Measurements from ENCODE around the gene C6orf141.

Gene C6orf141

DNA sequence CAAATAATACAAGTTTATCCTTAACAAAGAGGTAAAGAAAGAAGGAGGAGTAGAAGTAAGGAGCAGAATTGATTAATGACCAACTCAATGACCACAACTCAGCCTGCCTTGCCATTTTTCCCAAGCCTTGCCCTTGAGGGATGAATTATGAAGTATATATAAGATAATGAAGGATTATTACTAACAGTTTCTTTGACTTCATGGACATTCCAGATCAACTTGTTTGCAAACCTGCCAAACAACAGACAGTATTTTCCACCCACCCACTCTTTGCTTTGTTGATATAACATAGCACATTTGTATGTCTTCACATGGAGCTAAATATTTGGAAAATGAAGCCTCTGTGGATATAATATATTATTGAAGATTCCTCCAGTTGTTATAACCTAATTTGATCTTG is 9.9 kb upstream of the C6orf141 start:
- no peak for DNase-seq

DNA sequence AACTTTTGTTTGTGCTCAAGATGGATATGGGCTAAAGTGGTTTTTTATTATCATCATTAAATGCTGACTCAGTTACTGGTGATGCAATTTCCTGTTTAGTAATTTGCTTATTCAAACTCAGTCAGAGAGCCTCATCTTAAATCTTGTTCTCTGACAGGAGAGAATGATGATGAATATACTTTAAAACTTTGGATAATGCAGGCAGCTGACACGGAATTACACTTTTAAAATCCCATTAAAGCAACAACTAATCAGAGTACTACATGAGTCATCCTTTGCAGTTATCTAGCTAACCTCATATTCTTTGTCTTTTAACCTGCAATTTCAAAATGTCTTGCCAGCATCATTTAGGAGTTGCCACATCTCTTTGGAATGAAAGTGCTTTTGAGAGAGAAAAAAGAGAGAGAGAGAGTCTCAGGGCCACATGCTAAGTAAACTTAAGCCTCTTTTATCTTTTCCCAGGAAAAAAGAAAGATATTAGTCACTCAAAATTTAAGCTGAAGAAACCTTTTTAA is 9.2 kb upstream of the C6orf141 start:
- no peak for DNase-seq

DNA sequence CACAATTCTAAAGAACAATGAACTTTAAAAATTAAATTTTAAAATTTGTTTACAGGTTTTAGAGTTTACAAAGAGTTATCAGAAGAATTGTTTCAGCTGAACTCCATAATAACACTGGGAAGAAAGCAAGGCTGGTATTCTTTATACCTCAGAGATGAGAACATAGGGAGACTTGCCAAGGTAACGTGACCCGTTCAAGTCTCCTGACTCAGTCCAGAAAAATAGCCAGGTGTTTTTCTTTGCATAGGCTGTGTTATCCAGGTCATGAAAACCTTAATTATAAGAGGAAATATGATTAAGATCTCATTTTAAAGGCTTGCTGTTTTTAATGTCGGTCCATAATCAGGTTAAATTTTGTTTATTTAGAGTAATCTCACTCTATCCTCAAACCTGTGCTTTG is 8.5 kb upstream of the C6orf141 start:
- no peak for DNase-seq

DNA sequence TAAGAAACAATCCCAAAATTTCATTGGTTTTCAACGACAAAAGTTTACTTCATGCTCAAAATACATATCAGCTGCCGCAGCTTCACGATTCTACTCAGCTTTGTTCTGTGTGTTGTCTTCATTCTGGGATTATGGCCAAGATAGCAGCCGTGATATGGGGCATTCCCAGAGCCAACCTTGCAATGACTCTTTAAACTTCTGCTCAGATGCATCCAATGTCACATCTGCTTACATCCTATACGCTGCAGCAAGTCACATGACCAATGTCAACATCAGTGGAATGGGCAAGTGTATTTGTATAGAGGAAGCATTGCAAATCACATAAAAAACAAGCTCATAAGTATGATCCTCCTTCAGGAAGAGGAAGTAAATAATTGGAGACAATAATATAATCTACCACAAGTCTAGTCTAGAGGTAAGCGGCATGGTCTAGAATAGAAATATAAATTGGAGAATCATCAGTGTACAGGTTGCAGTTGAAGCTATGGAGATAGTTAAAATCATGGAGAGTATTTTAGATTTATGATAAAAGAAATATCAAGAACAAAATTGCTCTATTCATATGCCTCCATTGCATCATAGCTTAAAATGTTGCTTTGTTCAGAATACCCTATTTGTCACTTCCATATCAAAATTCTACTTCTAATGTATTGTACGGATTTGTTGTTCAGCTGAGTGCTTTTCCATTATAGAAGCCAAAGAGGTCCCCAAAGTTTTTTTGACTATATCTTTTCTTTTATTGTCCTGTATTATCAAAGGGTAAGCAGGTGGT is 7.2 kb upstream of the C6orf141 start:
- no peak for DNase-seq

DNA sequence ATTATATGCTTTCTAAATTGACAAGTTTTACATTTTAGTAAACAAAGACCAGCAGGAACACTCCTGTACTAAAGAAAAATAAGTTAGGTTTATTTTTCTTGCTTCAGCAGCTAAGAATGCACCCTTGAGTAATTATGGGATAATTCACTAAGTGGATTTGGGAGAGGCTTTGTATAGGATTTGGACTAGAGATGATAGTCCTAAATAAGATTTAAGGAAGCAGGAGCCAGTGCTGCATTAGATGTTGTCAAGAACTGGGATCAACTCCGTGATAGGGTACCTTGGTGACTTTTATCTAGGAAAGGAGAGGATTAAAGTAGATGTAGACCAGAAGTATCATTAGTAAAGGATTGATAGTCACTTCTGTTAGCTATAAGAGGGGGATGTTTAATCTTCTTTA is 4.1 kb upstream of the C6orf141 start:
- DNase-seq: no peak

DNA sequence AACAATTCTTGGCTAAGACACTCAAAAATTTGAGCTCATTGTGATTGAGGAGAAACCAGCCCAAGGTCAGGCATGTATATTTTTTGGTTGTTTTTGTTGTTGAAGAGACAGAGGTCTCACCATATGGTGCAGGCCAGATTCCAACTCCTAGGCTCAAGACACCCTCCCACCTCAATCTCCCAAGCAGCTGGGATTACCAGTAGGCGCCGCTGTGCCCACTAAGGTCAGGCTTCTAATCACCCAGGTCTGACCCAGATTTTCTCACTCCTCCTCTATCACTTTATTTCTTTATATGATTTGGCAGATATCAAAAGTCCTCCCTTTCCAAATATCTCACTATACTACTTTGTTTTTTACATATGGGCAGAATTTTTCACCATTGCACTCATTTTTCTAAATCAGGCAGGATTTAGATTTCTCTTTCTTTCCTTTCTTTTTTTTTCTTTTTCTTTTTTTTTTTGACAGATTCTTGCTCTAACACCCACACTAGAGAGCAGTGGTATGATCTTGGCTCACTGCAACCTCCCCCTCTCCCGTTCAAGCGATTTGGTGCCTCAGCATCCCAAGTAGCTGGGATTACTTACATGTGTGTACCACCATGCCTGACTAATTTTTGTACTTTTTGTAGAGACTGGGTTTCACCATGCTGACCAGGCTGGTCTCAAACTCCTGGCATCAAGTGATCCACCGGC is 1.7 kb upstream of the C6orf141 start:
- no peak for DNase-seq

DNA sequence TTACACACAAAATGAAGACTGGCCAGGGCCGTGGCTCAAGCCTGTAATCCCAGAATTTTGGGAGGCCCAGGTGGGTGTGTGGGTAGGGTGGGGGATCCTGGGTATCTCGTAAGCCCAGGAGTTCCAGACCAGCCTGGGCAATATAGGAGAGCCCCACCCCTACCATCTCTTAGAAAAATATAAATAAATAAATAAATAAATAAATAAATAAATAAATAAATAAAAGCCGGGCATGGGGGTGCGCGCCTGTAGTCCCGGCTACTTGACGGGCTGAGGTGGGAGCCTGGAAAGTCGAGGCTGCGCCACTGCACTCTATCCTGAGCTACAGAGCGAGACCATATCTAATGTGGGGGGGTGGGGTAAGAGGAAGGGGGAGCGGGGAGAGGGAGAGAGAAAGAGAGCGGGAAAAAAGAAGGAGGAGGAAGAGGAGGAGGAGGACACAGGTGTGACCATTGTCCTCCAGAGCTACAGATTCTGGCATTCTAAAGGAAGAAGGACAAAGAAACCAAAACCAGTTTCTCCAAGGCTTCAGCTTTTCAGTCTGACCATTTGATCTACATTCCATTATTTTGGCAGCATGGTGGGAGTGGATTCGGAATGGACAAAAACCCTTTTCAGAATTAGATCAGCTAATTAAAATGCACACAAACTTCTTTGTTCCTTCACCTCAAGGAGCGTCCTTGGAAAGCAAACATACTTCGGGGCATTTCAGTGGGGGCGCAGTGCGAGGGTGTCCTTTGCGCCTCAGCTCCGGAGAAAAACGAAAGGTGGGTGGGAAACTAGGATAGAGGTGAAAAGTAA is 577 bp upstream of the C6orf141 start:
- DNase-seq: no peak

DNA sequence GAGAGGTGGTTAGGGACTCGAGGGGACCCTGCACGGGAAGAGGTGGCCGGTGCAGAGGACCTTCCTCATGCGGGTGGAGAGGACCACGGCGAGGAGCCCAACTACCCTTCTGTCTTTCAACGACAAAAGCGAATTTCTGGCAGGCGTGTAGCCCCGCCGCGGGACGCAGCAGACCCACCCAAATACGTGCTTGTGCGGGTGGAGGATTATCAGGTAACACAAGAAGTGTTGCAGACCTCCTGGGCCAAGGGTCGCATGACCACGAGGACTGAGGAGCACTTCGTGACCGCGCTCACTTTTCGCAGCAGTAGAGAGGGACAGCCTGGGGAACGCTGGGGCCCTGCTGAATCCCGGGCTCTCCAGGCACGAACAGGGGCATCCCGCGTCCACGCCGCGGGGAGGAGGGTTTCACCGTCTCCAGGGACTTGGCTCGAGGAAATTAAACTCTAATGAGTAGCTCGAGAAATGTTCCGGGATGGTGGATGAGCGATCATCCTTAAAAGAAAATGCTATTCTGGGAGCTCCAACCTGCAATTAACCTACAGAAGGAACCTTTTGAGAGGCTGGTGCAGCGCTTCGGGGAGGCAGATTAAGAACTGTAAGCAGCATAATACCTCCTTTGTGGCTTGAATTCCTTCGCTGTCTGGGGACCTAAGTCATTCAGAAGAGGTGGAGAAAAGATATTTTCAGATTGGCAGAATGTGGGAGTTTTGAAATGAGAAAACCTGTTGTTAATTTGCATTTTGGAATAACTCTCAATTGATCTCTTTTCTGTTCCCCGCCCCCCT is 804 bp downstream of the C6orf141 start:
- DNase-seq: no peak

DNA sequence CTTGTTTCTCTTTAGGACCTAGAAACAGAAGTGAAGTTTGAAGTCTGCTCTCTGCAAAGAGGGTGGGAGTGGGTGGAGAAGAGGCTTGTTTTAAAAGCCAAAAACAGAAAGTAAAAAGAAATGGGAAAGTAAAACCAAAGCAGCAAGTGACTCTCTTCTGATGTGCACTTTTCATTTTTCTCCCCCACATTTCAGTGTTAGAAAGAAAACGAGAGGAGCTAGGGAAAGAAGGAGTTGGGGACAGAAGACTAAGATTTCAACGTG is 1.3 kb downstream of the C6orf141 start:
- no peak for DNase-seq

DNA sequence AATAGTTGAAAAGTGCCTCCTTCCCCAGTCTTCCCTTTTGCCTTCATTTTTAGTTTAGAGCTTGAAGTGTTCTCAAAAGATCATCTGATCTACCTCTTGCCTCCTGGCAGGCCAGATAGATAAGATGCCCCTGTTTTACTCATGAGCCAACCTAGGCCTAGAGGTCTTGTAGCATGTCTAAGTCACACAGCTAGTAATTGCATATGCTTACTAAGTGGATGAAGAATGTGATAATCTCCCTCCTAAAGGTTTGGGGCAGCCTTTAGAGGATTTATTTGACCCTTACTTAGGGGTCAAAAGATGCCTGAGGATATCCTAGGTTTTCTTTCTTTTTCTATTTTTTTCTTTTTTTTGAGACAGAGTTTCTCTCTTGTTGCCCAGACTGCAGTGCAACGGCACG is 2.1 kb downstream of the C6orf141 start:
- DNase-seq: no peak

DNA sequence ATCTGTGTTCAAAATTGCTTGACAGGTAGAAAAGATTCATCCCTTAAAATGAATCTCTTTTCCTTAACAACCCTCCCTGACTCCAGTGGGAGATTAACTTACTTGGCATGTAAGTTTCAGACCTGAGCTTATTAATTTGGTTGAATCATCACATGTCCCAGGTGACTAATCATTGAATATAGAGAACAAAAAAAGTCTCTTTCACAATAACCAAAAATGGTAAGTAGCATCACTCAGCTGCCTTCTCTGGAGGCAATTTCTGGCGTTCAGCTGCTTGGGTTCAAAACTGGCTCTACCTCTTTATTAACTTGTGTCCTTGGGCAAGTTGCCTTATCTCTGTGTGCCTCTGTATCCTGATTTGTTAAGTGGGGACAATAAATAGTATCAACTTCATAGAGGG is 2.9 kb downstream of the C6orf141 start:
- no peak for DNase-seq

DNA sequence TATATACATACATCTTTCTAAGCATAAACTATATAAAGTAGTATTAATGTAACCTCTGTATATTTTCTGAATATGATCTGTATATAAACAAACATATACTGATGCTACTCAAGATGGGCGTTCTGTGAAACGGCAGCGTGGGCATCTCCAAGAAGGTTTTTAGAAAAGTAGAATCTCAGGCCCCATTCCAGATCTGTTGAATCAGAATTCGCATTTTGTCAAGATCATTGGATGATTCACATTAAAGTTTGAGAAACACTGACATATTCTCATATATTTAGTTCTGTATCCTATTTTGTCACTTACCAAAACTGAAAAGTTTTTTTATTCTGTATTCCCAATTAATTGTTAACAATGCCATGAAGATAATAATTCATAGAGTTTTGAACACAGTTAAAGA is 5.5 kb downstream of the C6orf141 start:
- no peak for DNase-seq

DNA sequence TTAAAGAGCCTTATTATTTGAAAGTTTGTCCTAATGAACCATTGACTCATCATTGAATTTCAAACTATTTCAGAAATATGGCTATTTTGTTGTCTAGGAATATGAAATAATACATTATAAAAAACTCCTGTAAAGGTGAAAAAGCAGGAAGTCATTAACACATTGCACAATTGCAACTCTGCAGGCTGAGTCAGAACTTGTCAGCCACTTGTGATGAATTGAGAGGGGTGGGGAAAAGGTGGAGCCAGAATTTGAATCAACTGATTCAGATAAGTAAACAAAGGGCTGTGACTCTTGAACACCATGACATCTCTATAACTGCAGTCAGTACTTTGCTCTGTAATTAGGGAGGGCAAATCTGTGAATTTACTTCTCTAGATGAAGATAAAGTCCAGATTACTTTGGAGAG is 6.0 kb downstream of the C6orf141 start:
- DNase-seq: no peak

DNA sequence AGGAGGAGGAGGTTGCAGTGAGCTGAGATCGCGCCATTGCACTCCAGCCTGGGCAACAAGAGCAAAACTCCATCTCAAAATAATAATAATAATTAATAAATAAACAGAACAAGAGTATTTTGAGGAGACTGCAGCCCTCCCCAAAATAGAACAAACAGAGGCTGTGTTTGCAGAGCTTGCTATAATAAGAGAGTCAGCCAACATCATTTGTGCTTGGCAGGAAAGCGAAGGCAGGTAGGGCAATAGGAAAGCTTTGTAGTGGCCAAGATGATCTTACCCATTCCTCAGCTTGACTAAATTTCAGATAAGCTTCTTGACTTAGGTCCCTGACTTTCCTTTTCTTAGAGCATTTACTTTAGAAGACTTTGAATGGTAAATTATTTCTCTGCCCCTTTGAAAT is 6.7 kb downstream of the C6orf141 start:
- DNase-seq: no peak

DNA sequence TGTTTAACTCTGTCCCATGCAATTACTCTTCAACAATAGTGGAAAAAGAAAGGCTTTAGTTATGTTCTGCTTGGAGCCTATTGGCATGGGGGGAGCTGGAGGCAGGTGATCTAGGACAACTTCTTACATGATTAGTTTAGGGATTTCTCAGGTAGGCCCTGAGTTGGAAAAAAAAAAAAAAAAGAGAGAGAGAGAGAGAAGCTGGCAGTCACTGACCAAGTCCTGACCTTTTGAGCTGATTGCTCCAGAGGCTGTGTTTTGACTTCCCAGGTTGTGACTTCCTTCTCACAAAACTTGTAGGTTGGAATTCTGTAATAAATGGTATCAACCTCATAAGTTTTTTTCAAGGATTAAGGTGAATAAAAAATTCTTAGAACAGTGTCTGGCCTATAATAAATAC is 7.8 kb downstream of the C6orf141 start:
- DNase-seq: no peak

DNA sequence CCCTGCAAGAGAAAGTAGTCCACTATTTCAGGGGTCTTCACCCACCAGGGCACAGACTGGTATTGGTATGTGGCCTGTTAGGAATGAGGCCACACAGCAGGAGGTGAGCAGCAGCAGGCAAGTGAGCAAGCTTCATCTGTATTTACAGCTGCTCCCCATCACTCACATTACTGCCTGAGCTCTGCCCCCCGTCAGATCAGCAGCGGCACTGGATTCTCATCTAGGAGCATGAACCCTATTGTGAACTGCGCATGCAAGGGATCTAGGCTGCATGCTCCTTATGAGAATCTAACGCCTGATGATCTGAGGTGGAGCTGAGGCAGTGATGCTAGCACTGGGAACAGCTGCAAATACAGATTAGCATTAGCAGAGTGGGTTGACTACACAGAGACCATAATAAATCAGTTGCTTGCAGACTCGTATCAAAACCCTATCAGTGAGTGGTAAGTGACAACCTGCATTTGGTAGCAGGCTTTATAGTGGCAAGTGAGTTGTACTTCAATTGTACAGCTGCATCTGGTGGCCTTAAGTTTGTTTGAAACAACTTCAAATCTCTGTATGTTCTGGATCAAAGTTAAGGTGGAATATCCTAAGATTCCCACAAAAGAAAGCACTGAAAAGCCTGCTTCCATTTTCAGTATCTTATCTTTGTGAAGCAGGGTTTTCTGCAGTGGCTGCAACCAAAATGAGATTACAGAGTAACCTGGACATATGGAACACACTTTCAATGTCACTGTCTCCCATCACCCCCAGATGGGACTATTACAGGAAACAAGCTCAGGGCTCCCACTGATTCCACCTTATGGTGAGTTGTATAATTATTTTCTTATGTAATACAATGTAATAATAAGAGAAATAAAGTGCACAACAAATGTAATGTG is 12.8 kb downstream of the C6orf141 start:
- no peak for DNase-seq

DNA sequence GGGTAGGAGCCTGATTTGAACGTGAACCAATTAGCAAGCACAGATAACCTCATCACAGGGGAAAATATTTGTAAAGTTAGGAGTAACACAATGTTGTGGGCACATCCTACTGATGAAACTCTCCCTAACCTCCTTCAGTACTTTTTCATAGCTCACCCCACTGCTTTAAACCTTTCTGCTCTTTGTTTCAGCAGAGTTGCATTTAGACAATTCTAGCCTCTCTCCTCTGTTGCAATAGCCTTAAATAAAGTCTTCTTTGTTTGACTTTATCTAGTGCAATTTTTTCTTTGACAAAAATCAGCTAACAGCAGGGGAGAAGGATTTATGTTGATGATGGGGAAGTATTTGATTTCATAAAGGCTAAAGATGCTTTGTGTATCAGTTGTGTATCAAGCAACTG is 14.1 kb downstream of the C6orf141 start:
- no peak for DNase-seq

DNA sequence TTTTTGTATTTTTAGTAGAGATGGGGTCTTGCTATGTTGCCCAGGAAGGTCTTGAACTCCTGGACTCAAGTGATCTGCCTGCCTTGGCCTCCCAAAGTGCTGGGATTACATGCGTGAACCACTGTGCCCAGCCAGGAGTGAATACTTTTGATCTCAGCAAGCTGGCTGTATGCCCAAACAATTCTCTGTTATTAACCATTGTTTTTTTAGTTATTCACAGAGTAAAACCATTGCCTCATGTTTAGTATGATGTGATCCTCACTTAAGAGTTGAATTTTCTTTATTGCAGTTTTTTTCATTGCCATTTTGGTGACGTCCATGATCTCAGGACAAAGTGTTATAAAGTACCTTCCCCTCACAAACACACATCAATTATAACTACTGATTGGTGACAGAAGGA is 14.8 kb downstream of the C6orf141 start:
- DNase-seq: no peak

DNA sequence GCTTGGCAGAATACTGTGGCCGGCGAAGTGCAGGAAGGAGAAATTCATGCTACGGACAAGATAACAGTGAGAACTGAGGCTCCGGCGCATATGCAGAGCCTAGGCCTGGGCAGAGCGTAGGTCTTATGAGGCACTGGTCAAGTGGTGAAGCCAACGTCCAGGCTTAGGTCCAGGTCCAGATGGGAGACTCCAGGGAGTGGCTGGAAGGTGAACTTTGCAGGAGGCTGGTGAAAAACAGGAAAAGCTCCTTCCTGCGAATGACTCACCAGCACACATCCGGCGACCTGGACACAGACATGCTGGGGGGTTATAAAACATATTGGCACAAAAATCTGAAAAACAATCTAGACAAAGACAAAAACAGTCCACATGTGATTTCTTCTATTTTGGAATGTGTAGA is 15.4 kb downstream of the C6orf141 start:
- no peak for DNase-seq

DNA sequence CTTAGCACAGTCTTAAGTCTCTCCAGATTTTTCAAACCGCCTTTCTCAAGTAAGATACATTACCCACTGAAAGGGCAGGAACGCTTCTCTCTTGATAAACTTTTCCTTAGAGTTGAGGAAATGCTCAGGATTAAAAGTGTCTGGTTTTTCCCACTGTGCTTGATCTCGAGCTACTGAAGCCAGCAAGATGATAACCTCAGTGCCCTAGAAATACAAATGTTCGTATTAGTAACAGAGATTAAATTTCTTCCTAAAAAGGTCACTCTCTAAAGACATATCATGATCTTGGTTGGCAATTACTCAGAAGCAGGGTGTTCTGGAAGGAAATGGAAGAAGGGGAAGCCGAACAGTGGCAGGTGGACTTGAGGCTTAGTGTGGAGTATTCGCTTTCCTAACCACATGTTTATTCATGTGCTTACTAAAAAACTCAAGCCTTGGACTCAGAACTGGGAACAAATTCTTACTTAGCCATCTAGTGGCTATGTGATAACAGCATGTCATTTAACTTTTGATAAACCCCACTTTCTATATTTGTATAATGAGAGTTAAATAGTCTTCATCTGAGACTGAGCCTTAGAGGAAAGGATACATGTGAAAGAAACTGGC is 20.1 kb downstream of the C6orf141 start:
- no peak for DNase-seq

DNA sequence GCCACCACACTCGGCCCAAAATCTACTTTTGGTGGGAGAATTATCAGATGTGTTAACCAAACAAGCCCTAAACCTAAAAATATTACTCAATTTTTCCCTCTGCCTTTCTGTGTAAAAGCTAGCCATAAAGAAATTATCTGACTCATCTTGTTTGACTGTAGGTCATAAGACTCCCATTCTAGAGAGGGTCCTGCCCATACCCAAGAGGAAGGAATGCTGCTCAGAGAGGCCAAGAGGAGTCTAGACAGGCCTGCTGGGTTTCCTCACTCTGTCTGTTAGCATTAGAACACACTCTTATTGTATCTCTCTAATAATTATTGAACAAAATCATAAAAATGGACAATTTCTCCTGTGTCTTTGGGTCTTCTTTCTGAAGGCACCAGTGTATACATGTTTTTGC is 26.1 kb downstream of the C6orf141 start:
- no peak for DNase-seq

DNA sequence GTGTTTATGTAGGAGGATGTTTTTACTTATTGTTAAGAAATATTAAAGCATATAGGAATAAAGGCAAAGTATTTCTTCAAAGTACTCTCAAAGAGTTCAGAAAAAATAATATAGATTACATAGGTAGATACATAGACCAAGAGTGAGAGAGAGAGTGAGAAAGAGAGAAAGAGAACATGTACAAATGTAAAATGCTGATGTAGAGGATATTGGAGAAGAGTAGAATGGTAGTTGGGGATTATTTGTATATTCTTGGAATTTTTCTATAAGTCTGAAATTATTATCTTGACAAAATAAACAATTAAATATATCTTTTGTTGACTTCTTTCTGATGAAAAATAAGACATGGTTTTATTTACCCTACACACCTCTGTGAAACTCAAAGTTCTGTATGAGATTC is 29.2 kb downstream of the C6orf141 start:
- no peak for DNase-seq

Data from amniotic stem cell (primary cell).